HL-60 (cell line): ENCODE results near the gene MGARP.

Source experiments
- DNase-seq, 2 experiments: peaks; one replicate each; pipeline ENCODE4 v3.0.0-alpha.2; 2010 to 2020; ENCODE audit warnings: low read depth in 1 of 2, low spot score in 1 of 2
- H3K27ac ChIP-seq: fragments of 250-450 bp; sonication (Bioruptor Pico); replicated peaks from 2 replicates; pipeline ENCODE4 v1.5.1; 2020; ENCODE audit warnings: mild to moderate bottlenecking, moderate library complexity
- H3K27me3 ChIP-seq: fragments of 250-450 bp; sonication (Bioruptor Pico); 2 replicates; pipeline ENCODE4 v1.5.1; 2021; ENCODE audit warnings: mild to moderate bottlenecking, moderate library complexity; ENCODE audit not compliant: insufficient read depth, poor library complexity, severe bottlenecking
- H3K4me3 ChIP-seq: replicated peaks from 2 replicates; pipeline ENCODE4 v1.5.1; 2011; ENCODE audit warnings: mild to moderate bottlenecking, control low read depth, low read length; ENCODE audit not compliant: insufficient read depth
- CTCF ChIP-seq: IDR thresholded peaks from one replicate; pipeline ENCODE4 v1.5.1; 2011; ENCODE audit warnings: low read length, control low read depth, inconsistent platforms; ENCODE audit not compliant: insufficient read depth
- GABPA ChIP-seq: IDR thresholded peaks from 2 replicates; pipeline ENCODE4 v1.6.1; 2012; ENCODE audit warnings: low read depth
- POLR2AphosphoS5 ChIP-seq: IDR thresholded peaks from 2 replicates; pipeline ENCODE4 v1.6.1; 2012; ENCODE audit warnings: low read depth
- REST ChIP-seq: IDR thresholded peaks from 2 replicates; pipeline ENCODE4 v1.6.1; 2012; ENCODE audit warnings: low read depth; ENCODE audit not compliant: insufficient replicate concordance
- SPI1 ChIP-seq: IDR thresholded peaks from 2 replicates; pipeline ENCODE4 v1.6.1; 2012; ENCODE audit warnings: low read depth, mild to moderate bottlenecking, borderline replicate concordance

The MGARP gene

GRCh38 chr4:139234253-139234652, 45.8 kb downstream of the MGARP start:
- H3K27ac ChIP-seq = no peak overlapping the region
- TF ChIP-seq GABPA (no peak), REST (no peak), CTCF (no peak), POLR2AphosphoS5 (no peak), SPI1 (no peak)

GRCh38 chr4:139229534-139230039, 50.4 kb downstream of the MGARP start:
- Histone ChIP-seq H3K27me3 (no peaks in the 10 kb centered on the region), H3K27ac (no peak overlapping the region), H3K4me3 (no peak overlapping the region)
- TF ChIP-seq CTCF = peak; percentile 19
- no peak for TF ChIP-seq SPI1
- no peak for TF ChIP-seq REST
- peak in 1 of 2 experiments; percentile 29 for DNase-seq

More at GRCh38 chr4:139234253-139234652, 45.8 kb downstream of the MGARP start:
- Histone ChIP-seq H3K4me3 (no peak overlapping the region), H3K27me3 (no peaks in the 10 kb centered on the region)
- no peak for DNase-seq

- no peak for TF ChIP-seq POLR2AphosphoS5
- peak; percentile 13 for TF ChIP-seq CTCF
- no peak for TF ChIP-seq GABPA
- no peak for TF ChIP-seq REST
- TF ChIP-seq SPI1 = peak; percentile 36; the same call in 1 of the 2 replicates
- no peak overlapping the region for H3K27ac ChIP-seq
- H3K4me3 ChIP-seq = no peak overlapping the region
- DNase-seq = peak in 1 of 2 experiments; percentile 66
- H3K27me3 ChIP-seq = no peaks in the 10 kb centered on the region
These were observed 52.2 kb downstream of the MGARP start for GRCh38 chr4:139227729-139228404.
